GM19455 (cell line): ENCODE data around the gene CST7.
"Not testable (repeated sequence)": the region's sequence is repeated elsewhere in the genome, so short reads cannot be mapped to it uniquely, and the experiment has no call there.

Source experiments
- ATAC-seq: cut with Tn5 transposase; IDR thresholded peaks from one replicate; pipeline ENCODE4 v1.9.1; 2021; ENCODE audit not compliant: unreplicated experiment

CST7 gene, protein sequence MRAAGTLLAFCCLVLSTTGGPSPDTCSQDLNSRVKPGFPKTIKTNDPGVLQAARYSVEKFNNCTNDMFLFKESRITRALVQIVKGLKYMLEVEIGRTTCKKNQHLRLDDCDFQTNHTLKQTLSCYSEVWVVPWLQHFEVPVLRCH

GRCh38 chr20:24948939-24949679 lies at the start of gene CST7:
Gene CST7 (plus strand): TSS chr20:24949269. CDS start chr20:24949506, 237 bp downstream.
- no peak for ATAC-seq

DNA sequence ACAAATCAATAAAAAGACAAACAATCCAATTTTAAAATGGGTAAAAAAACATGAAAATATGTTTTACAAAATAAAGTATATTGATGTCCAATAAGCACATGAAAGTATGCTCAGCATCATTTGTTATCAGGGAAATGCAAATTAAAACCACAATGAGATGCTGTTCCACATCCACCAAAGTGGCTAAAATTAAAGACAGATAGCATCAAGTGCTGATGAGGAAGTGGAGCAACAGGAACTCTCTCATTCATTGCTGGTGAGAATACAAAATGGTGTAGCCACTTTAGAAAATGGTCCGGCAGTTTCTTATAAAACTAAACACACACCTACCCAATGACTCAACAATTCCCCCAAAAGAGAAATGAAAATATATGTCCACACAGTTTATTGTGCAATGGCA lies 42.3 kb upstream of the CST7 start:
- ATAC-seq = no peak

- no peak for ATAC-seq
Observed at GRCh38 chr20:24908642-24909041, 40.4 kb upstream of the CST7 start.

GRCh38 chr20:24909086-24909780 lies 39.8 kb upstream of the CST7 start:
- no peak for ATAC-seq

GRCh38 chr20:24909861-24910260 lies 39.2 kb upstream of the CST7 start:
- ATAC-seq = no peak

- ATAC-seq = no peak
Observed at GRCh38 chr20:24910461-24910860, 38.6 kb upstream of the CST7 start.

- no peak for ATAC-seq
Observed at GRCh38 chr20:24911461-24911860, 37.6 kb upstream of the CST7 start.

DNA sequence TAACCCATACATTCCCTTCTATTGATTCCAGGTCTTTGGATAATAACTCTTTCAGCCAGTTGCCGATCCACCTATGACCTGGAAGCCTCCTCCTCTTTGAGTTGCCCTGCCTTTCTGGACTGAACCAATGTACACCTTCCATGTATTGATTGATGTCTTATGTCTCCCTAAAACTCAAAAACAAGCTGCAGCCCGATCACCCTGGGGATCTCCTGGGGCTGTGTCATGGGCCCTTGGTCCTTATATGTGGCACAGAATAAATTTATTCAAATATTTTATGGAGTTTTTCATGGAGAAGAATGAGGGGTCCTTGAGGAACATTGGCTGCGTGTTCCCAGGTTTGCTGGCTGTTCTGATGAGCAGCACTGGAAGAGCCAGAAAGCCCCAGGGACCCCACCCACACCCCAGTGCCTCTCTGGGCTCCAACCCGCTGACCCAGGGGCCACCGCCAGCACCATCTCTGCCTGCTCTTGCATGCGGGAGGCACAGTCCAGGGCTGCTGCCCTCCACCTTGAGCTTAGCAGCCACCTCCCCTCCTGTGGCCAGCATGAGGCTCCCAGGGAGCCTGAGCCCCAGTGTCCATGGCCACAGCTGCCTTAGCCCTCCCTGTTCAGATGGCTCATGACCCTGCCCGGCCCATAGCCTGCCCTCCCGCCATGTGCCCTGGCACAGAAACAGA lies 36.5 kb upstream of the CST7 start:
- no peak for ATAC-seq

DNA sequence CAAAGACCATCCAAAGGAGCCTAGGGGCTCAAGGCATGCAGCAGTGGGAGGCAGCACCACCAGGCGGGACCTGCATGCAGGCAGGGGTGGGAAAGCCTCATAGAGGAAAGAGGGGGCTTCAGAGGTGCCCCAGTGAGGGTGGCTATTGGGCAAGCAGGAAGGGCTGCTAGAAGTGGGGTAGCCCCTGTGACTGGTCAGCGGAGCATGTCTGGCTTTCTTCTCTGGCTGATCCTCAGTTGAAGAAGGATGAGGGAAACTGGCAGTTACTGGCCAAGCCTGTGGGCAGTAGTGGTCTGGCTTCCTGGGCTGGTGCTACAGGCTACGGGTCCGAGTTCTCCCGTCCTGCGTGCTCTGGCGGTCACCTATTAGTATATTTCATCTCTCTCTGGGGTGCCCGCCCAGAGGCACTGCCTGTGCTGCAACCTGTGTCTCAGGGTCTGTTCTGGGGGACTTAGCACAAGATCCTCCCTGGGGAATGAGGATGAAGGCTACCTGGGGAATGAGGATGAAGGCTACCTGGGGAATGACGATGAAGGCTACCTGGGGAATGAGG lies 35.9 kb upstream of the CST7 start:
- ATAC-seq = no peak

- no peak for ATAC-seq
Observed at GRCh38 chr20:24914388-24915241, 34.5 kb upstream of the CST7 start.

GRCh38 chr20:24915440-24915839 lies 33.6 kb upstream of the CST7 start:
- no peak for ATAC-seq

DNA sequence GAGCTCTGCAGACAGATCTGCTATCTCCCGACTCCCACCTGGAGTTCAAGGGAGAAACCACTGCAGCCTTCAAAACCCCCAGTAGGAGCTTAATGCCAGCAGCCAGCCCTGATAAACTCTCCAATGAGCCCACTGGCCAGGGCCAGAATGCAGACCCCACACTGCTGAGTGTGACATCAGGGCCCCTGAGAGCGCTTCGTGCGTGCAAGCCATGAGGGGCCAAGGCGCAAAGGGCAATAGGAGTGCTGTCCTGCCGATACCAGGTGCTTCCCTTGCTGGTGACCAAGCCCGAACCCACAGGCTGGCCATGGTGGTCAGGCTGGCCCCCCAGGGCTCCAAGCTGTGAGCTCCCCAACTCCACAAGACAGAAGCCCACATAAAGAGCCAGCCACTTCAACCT lies 33.2 kb upstream of the CST7 start:
- ATAC-seq = no peak

GRCh38 chr20:24916412-24916811 lies 32.7 kb upstream of the CST7 start:
- no peak for ATAC-seq

GRCh38 chr20:24917056-24917455 lies 32.0 kb upstream of the CST7 start:
- ATAC-seq = no peak

DNA sequence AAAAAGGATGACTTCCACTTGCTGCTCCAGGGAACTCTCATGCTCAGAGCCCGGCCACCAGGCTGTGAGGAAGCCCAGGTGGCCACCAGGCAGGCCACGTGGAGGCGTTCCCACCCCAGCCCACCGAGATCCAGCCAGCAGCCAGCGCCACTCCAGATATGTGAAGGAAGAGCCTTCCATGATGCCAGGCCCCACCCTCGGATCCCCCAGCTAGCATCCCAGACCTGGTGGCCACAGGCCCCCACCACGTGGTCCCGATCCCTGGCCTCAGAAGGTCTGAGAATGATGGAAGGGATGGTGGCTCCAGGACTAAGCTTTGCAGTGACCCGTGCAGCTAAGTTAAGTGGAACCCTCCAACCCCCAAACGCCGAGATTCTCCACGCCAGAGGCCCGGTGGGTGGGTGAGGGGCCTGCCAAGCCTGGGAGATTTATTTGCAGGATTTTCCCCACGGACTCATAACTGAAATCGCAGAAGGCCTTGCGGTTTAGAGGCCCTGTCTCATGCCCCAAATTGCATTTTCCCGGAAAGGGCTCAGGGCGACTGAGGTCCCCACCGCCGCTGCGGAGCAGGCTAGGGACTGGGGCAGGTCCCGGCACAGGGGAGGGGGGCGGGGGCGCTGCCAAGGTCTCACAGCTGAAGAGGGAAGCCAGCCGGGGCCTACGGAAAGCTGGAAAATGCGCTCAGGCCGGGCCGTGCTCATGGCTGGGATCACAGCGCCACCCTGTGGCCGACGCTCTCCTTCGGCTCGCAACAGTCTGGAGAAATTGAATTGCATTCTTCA lies 31.1 kb upstream of the CST7 start:
- no peak for ATAC-seq

DNA sequence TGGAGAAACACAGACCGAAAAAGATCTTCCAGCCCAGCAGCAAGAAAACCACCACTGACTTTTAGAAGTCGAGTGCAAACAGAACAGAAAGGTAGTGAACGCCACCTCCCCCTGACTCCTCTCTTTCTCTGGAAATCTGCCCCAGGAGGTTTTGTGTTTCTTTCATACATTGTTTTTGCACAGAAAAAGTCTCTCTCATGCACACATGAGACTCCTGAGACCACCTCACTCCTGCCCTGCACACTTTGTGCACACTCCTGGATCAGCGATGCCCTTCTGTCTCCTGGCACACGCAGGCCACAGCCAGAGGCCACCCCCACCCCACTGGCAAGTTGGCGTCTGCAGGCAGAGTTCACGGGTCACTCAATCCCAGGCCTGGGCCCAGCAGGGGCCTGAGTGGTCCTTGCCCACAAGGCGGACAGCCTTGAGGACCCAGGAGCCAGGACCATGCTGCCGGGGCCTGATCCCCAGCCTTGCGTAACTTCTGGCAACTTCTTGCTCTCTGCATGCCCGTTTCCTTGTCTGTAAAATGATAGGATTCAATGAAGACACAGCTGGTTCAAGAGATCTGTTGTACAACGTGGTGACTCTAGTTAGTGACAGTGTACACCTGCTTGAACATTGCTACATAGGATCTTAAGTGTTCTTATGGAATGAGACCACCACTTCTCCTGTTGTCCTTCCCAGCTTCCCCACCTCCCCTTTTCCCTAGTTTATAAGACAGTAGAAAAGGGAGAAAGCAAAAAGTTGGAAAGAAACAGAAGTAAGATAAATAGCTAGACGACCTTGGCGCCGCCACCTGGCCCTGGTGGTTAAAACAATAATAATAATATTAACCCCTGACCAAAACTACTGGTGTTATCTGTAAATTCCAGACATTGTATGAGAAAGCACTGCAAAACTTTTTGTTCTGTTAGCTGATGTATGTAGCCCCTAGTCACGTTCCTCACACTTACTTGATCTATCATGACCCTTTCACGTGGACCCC lies 30.2 kb upstream of the CST7 start:
- ATAC-seq = no peak

- not testable (repeated sequence) for ATAC-seq
Observed at GRCh38 chr20:24919665-24920064, 29.4 kb upstream of the CST7 start.

GRCh38 chr20:24920706-24921105 lies 28.4 kb upstream of the CST7 start:
- not testable (repeated sequence) for ATAC-seq
